A549 treated with RU486 at 1 μM for 4 hours (cell line): ENCODE measurements around the gene B4GALT4. TPM values are rescaled to one million over a fixed set of nuclear protein-coding genes. Genes with fewer than 3 reads are reported as not detected.

Experiments
- total RNA-seq: library from RNA; stranded (reverse); fragments of 200-300 nt; extraction: Qiagen RNA extraction; gene quantifications from 5 replicates; pipeline ENCODE4 v1.2.3, GENCODE V29; 2022; ENCODE audit warnings: low read depth

Gene B4GALT4
- 98.6 to 128 TPM (median 118 TPM) in 5 replicates for total RNA-seq

GRCh38 chr3:119240591-119241434 is at the start of gene B4GALT4:
Gene B4GALT4 (minus strand): TSS chr3:119240878. CDS start chr3:119230099, 10,779 bp downstream.

DNA sequence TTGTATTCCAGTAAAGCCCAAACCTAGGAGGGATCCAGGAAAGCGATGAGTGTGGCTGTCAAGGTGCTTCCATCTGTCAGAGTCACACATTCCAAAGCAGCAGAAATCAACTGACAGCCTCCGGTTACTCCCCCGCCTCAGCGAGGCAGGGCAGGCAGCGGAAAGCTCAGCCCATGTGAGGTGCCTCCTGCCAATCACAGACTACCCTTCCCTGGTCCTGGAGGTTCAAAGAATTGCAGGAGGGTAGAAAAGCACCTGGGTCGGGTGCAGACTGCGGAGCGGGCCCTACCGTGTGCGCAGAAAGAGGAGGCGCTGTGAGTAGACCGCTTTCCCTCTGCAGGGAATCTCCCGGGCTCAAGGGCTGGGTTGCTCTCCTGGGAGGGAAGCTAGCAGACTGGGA is 67.4 kb downstream of the B4GALT4 start, which contains the start of gene UPK1B:
Gene UPK1B, plus strand, starts transcription at position 274 of the 400 bp plus-strand sequence. CDS start 13,144 bp downstream, outside the sequence.

Other genes starting within 250 kb of the B4GALT4 start
- gene IGSF11, start 206.0 kb downstream of the B4GALT4 start, total RNA-seq, result 4.4 to 6.6 TPM (median 5.8 TPM) in 5 replicates
- gene TEX55, start 94.7 kb downstream of the B4GALT4 start, total RNA-seq, result not detected in 5 replicates
- gene UPK1B, start 67.3 kb downstream of the B4GALT4 start, total RNA-seq, result 11.2 to 14.4 TPM (median 14.1 TPM) in 5 replicates
- gene ARHGAP31, start 53.5 kb upstream of the B4GALT4 start, total RNA-seq, result 0.88 to 2.0 TPM (median 1.7 TPM) in 5 replicates
- 25.9 to 27.6 TPM (median 26.5 TPM) in 5 replicates for gene TMEM39A, start 222.7 kb upstream of the B4GALT4 start, total RNA-seq
- 8.2 to 10.2 TPM (median 9.0 TPM) in 5 replicates for gene POGLUT1, start 228.1 kb upstream of the B4GALT4 start, total RNA-seq